Hepatocyte (in vitro differentiated cells): ENCODE measurements around the gene COL2A1. TPM values are rescaled to one million over a fixed set of nuclear protein-coding genes. Genes with fewer than 3 reads are reported as not detected.

Experiments used
- DNase-seq: peaks from one replicate; pipeline ENCODE4 v3.0.0-alpha.2; 2016; ENCODE audit warnings: low spot score
- H2AFZ ChIP-seq: fragments of 200-600 bp; sonication (generic); 2 replicates; pipeline ENCODE4 v1.6.0; 2016; ENCODE audit warnings: antibody characterized with exemption, mild to moderate bottlenecking
- H3K27ac ChIP-seq: fragments of 200-600 bp; sonication (generic); 2 replicates; pipeline ENCODE4 v1.5.1; 2016; ENCODE audit warnings: mild to moderate bottlenecking
- H3K27me3 ChIP-seq: fragments of 200-600 bp; sonication (generic); 2 replicates; pipeline ENCODE4 v1.6.1; 2016
- H3K36me3 ChIP-seq: fragments of 200-600 bp; sonication (generic); replicated peaks from 2 replicates; pipeline ENCODE4 v1.5.1; 2016; ENCODE audit warnings: low read depth; ENCODE audit not compliant: insufficient read depth
- H3K4me1 ChIP-seq: fragments of 200-600 bp; sonication (generic); 2 replicates; pipeline ENCODE4 v1.5.1; 2016; ENCODE audit warnings: mild to moderate bottlenecking, moderate library complexity; ENCODE audit not compliant: insufficient read depth
- H3K4me2 ChIP-seq: fragments of 200-600 bp; sonication (generic); 2 replicates; pipeline ENCODE4 v1.6.0; 2016
- H3K4me3 ChIP-seq: fragments of 200-600 bp; sonication (generic); 2 replicates; pipeline ENCODE4 v1.5.1; 2016; ENCODE audit warnings: mild to moderate bottlenecking
- H3K79me2 ChIP-seq: fragments of 200-600 bp; sonication (generic); 2 replicates; pipeline ENCODE4 v1.6.0; 2017; ENCODE audit warnings: mild to moderate bottlenecking
- H3K9me2 ChIP-seq: fragments of 200-600 bp; sonication (generic); replicated peaks from 2 replicates; pipeline ENCODE4 v1.6.0; 2017; ENCODE audit warnings: mild to moderate bottlenecking; ENCODE audit not compliant: insufficient read depth
- H3K9me3 ChIP-seq: fragments of 200-600 bp; sonication (generic); 2 replicates; pipeline ENCODE4 v1.5.1; 2016; ENCODE audit warnings: low read depth, mild to moderate bottlenecking
- H4K20me1 ChIP-seq: fragments of 200-600 bp; sonication (generic); 2 replicates; pipeline ENCODE4 v1.6.0; 2016; ENCODE audit warnings: mild to moderate bottlenecking; ENCODE audit not compliant: insufficient read depth, poor library complexity, severe bottlenecking
- CTCF ChIP-seq: fragments of 200-600 bp; sonication (generic); IDR thresholded peaks from 2 replicates; pipeline ENCODE4 v1.5.1; 2016; ENCODE audit warnings: antibody characterized with exemption, mild to moderate bottlenecking; ENCODE audit not compliant: poor library complexity
- EZH2 ChIP-seq: fragments of 200-600 bp; sonication (generic); IDR thresholded peaks from 2 replicates; pipeline ENCODE4 v1.6.1; 2016; ENCODE audit warnings: antibody characterized with exemption, mild to moderate bottlenecking, borderline replicate concordance
- EZH2phosphoT487 ChIP-seq: fragments of 200-600 bp; sonication (generic); IDR thresholded peaks from one replicate; pipeline ENCODE4 v1.6.1; 2018; ENCODE audit warnings: antibody characterized with exemption, mild to moderate bottlenecking, low read depth, moderate library complexity; ENCODE audit not compliant: unreplicated experiment, severe bottlenecking
- WGBS: methylation state at CpG from one replicate; pipeline ENCODE4 v1.1.6; 2016; ENCODE audit warnings: low lambda C conversion rate; ENCODE audit errors: missing lambda C conversion rate; 5-methylcytosine and 5-hydroxymethylcytosine counted together
- polyA plus RNA-seq: library from polyadenylated mRNA; unstranded; fragments of >200 nt; fragmentation: Nextera tagmentation; extraction: Ambion mirVana; gene quantifications from 2 replicates; pipeline ENCODE4 v1.2.1, GENCODE V29; 2016
- total RNA-seq: library from RNA; depleted of rRNA; stranded (reverse); fragments of >200 nt; gene quantifications from 2 replicates; pipeline ENCODE4 v1.2.3, GENCODE V29; 2014

COL2A1 gene
- total and polyA plus RNA-seq, 2 experiments from 2014 or later: 52.5 to 57.9 TPM

GRCh38 chr12:47987411-47988072 lies 16.7 kb downstream of the COL2A1 start:
- no peak overlapping the region for H2AFZ ChIP-seq
- H4K20me1 ChIP-seq: no peaks in the 10 kb centered on the region
- no peaks in the 10 kb centered on the region for H3K9me2 ChIP-seq
- H3K27me3 ChIP-seq: no peaks in the 10 kb centered on the region
- H3K4me2 ChIP-seq: no peak overlapping the region
- TF ChIP-seq CTCF (no peak), EZH2 (no peak), EZH2phosphoT487 (no peak)
- peaks cover 10% of the 10 kb centered on the region for H3K4me1 ChIP-seq
- H3K9me3 ChIP-seq: no peaks in the 10 kb centered on the region
- no peak overlapping the region for H3K4me3 ChIP-seq
- H3K36me3 ChIP-seq: no peaks in the 10 kb centered on the region
- no peak overlapping the region for H3K27ac ChIP-seq
- H3K79me2 ChIP-seq: no peaks in the 10 kb centered on the region
- 93% methylated on average over 13 of the region's 14 CpGs for WGBS
- no peak for DNase-seq

GRCh38 chr12:47986832-47987231 lies 17.4 kb downstream of the COL2A1 start:
- DNase-seq: no peak
- no peaks in the 10 kb centered on the region for H3K27me3 ChIP-seq
- H3K4me3 ChIP-seq: no peak overlapping the region
- no peaks in the 10 kb centered on the region for H4K20me1 ChIP-seq
- no peaks in the 10 kb centered on the region for H3K79me2 ChIP-seq
- H3K36me3 ChIP-seq: no peaks in the 10 kb centered on the region
- no peaks in the 10 kb centered on the region for H3K9me3 ChIP-seq
- H3K27ac ChIP-seq: no peak overlapping the region
- H2AFZ ChIP-seq: no peak overlapping the region
- 97% methylated on average over 5 of the region's 5 CpGs for WGBS
- no peaks in the 10 kb centered on the region for H3K9me2 ChIP-seq
- H3K4me1 ChIP-seq: peaks cover 8% of the 10 kb centered on the region
- TF ChIP-seq CTCF: no peak
- no peak for TF ChIP-seq EZH2
- TF ChIP-seq EZH2phosphoT487: no peak
- no peak overlapping the region for H3K4me2 ChIP-seq

GRCh38 chr12:47986291-47986660 lies 18.0 kb downstream of the COL2A1 start:
- WGBS: 98% methylated on average over 8 of the region's 8 CpGs
- TF ChIP-seq EZH2phosphoT487: no peak
- TF ChIP-seq EZH2: no peak
- no peak for TF ChIP-seq CTCF
- no peak overlapping the region for H2AFZ ChIP-seq

More at GRCh38 chr12:47986291-47986660, 18.0 kb downstream of the COL2A1 start:
- Histone ChIP-seq H3K4me3 (no peak overlapping the region), H4K20me1 (no peaks in the 10 kb centered on the region), H3K9me2 (no peaks in the 10 kb centered on the region), H3K36me3 (no peaks in the 10 kb centered on the region), H3K4me1 (peaks cover 10% of the 10 kb centered on the region), H3K9me3 (no peaks in the 10 kb centered on the region), H3K79me2 (no peaks in the 10 kb centered on the region), H3K4me2 (no peak overlapping the region), H3K27me3 (no peaks in the 10 kb centered on the region), H3K27ac (no peak overlapping the region)
- DNase-seq: no peak
